Activated CD4-positive, alpha-beta T cell treated with anti-CD3 and anti-CD28 coated beads, Interleukin-2, amount 50 U/mL, for 1 hour (primary cell): ENCODE results near the gene RNF214.
"Not testable (repeated sequence)": the region's sequence is repeated elsewhere in the genome, so short reads cannot be mapped to it uniquely, and the experiment has no call there.

ENCODE experiments used
- DNase-seq: peaks from one replicate; pipeline ENCODE4 v3.0.0-alpha.2; 2020

RNF214 gene

GRCh38 chr11:117232911-117233409 is 489 bp downstream of the RNF214 start:
- DNase-seq, result no peak

GRCh38 chr11:117238221-117238620 is 5.8 kb downstream of the RNF214 start:
- no peak for DNase-seq

DNA sequence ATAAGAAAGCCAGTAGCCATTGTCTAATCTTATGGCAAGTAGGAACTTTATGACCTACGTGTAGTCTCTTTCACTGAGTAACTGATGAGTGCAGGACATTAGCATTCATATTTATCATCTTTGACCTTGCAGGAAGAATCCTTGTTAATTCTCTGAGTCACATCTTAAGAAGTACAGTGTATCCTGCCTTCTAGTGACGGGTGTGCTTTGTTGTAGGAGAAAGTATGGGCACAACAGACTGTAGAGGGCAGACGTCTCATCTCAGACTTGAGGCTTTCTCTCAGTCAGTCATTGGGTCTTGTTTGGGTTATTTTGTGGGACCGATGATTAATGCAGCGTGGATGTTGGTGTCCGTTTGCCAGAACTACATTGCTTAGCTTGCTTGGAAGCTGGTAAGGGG is 6.8 kb downstream of the RNF214 start:
- no peak for DNase-seq

- no peak for DNase-seq
Observed at GRCh38 chr11:117248341-117248740, 15.9 kb downstream of the RNF214 start.

GRCh38 chr11:117249571-117249970 is 17.1 kb downstream of the RNF214 start:
- no peak for DNase-seq

DNA sequence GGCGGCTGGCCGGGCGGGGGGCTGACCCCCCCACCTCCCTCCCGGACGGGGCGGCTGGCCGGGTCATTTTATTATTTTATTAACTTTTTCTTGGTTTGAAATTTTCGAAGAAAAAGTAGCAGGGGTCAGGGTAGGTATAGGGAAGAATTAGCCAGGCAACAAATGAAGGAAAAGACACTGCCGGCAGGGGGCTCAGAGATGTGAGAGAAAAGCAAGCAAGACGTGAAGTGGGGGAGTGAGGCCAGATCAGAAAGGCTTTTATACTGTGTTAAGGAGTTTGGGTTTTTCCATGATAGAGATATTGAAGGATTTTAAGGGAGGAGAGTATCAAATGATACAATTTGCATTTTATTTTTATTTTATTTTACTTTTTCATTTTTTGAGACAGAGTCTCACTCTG is 19.0 kb downstream of the RNF214 start:
- no peak for DNase-seq

DNA sequence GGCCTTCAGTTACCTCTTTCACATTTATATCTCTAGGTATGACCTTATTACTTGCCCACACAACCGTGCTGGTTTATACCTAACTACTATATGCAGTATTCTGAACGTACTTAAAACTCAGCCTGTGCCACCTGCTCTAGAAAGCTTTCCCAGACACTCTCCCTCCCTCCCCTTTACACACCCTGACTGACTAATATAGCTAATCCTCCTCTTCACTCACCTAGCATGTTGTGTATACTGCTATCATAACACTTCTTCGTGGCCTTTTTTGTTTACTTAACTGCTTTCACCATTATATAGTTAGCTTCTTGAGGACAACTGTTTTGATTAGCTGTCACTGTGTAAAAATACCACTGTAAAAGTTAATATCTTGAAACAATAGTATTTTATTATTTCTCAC is 23.5 kb downstream of the RNF214 start:
- no peak for DNase-seq

DNA sequence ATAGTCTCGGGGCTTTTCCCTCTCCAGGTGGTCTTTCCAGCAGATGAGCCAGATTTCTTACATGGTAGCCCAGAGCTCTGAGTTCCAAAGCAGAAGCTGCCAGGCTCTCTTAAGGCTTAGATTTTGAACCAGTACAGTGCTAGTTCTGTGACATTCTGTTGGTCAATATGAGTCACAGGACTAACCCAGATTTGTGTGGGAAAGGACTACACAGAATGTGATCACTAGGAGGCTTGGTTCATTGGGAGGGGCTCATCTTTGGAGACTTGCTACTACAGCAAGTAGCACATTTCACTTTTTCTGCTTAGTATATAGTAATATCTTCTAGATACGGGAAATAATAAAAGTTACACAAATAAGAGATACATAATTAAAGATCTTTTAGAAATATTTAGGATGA is 24.1 kb downstream of the RNF214 start:
- no peak for DNase-seq

- DNase-seq, result no peak
Observed at GRCh38 chr11:117258576-117258975, 26.1 kb downstream of the RNF214 start.

DNA sequence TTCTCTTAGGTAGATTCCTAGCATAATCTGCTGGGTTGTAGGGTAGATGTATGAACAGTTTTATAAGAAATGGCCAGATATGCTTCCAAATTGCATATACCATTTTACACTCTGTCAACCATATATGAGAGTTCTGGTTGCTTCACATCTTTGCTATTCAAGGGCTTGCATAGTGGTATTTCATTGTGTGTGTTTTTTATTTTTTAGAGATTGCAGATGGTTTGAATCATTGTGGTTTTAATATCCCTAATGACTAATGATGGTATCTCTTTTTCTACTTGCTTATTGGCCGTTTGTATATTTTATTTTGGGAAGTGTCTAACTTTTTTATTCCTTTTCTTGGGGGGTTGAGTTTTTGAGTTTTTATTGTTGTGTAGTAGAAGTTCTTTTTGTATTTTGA is 26.9 kb downstream of the RNF214 start:
- DNase-seq, result no peak

DNA sequence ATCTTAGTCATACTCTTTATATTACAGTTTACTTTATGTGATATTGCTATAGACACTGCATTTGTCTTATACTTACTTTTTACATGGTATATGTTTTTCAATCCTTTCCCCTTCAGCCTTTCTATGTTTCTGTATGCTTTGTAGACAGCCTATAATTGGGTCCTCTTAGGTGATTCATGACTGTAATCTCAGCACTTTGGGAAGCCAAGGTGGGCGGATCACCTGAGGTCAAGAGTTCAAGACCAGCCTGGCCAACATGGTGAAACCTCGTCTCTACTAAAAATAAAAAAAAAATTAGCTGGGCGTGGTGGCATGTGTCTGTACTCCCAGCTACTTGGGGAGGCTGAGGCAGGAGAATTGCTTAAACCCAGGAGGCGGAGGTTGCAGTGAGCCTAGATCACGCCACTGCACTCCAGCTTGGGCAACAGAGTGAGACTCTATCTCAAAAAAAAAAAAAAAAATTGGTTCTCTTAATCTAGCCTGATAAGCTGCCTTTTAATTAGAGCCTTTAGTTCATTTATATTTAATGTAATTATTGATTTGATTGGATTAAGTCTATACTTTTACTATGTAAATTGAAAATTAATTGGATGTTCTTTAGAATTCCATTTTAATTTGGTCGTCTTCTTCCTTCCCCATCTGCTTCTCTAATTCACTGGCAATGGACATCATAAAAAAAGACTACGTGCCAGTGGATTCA is 32.3 kb downstream of the RNF214 start:
- DNase-seq, result not testable (repeated sequence)

- DNase-seq, result no peak
Observed at GRCh38 chr11:117265745-117266144, 33.3 kb downstream of the RNF214 start.

- no peak for DNase-seq
Observed at GRCh38 chr11:117269856-117270255, 37.4 kb downstream of the RNF214 start.

- no peak for DNase-seq
Observed at GRCh38 chr11:117271208-117271607, 38.7 kb downstream of the RNF214 start.

- not testable (repeated sequence) for DNase-seq
Observed at GRCh38 chr11:117272175-117272574, 39.7 kb downstream of the RNF214 start.

DNA sequence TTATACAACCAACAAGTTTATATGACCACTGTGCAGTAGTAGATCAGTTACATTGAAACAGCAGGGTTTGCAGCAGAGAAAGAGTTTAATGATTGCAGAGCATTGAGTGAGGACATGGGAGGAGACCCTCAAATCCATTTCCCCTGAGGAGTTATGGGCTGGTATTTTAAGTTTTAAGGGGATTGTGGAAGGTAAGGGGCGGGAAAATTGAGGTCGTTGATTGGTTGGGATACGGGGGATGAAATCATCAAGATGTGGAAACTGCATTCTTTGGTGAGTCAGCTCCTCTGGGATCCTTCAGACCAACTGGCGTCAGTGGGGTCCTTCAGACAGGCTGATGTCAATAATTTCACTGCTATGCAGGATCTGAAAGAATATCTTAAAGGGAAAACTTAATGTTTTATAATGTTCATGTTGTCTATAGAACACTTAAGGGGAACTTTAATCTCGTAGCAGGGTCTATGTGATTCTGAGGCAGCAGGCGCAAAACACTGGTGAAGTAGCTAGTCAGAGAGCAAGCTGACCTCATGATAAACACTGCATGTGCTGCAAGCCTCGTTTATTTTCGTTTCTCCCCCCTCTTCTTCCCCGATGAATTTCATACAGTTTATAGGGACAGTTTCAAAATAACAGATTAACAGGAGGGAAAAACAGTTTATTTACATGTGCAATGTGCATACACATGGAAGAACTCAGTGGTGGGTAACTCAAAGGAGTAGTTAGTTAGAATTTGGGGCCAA is 41.2 kb downstream of the RNF214 start:
- DNase-seq, result no peak

- DNase-seq, result no peak
Observed at GRCh38 chr11:117278347-117278746, 45.9 kb downstream of the RNF214 start.

GRCh38 chr11:117279711-117280376 is 47.4 kb downstream of the RNF214 start:
- no peak for DNase-seq

- DNase-seq, result no peak
Observed at GRCh38 chr11:117281159-117281558, 48.7 kb downstream of the RNF214 start.

DNA sequence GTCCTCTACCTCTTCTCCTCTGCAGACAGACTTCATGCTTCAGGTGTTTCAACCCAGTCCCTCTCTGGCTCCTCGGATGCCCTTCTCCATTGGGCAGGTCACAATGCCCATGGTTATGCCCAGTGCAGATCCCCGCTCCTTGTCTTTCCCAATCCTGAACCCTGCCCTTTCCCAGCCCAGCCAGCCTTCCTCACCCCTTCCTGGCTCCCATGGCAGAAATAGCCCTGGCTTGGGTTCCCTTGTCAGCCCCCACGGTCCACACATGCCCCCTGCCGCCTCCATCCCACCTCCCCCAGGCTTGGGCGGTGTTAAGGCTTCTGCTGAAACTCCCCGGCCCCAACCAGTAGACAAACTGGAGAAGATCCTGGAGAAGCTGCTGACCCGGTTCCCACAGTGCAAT is 49.4 kb downstream of the RNF214 start:
- no peak for DNase-seq

GRCh38 chr11:117282956-117283355 is 50.5 kb downstream of the RNF214 start:
- no peak for DNase-seq

DNA sequence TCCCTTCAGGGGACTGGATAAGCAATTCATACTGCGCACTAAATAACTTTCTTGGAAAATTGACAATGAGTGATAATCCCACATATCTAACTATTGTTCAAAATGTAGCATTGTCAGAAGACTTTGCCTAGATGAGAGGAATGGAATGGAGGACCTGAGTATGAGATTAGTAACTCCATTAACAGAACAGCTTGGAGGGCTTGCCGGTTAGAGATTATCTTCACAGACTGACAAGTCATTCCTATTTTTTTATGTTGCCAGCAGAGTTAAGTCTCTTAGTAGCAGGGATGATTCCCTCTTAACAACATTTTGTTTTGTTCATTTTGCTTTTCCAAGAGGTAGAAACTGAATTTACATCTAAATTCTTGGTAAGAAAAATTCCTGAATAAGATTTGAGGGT is 51.6 kb downstream of the RNF214 start:
- DNase-seq, result no peak

- DNase-seq, result no peak
Observed at GRCh38 chr11:117286588-117286987, 54.1 kb downstream of the RNF214 start.

DNA sequence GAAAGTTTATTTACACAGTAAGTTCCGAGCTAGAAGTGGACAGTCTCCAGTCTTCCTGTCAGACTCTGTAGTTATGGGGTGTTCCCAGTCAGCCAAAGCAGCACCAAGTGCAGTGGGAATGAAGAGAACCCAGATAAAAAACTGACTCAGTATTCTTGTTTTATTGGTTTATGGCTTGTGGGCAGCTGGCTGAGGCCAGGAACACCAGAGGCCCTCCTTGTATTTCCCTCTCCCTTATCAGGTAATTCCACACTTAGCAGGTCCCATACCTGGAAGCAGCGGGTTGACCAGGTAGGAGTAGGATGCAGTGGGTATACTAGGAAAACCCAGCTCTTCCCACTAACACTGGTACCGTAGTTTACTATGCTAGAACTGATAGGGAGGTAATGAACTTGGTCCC is 55.2 kb downstream of the RNF214 start:
- DNase-seq, result no peak
